MM.1S (cell line): ENCODE results near the gene CASZ1.

Experiments used
- DNase-seq: peaks from one replicate; pipeline ENCODE4 v3.0.0-alpha.2; 2015
- H2AFZ ChIP-seq: fragments of 300-600 bp; sonication (generic); 2 replicates; pipeline ENCODE4 v1.6.0; 2016; ENCODE audit warnings: antibody characterized with exemption, low read length
- H3F3A ChIP-seq: fragments of 300-600 bp; sonication (generic); 2 replicates; pipeline ENCODE4 v1.6.1; 2016; ENCODE audit warnings: mild to moderate bottlenecking, antibody characterized with exemption, low read length, moderate library complexity, mixed read lengths; ENCODE audit not compliant: insufficient read depth
- H3K27ac ChIP-seq: fragments of 300-600 bp; sonication (generic); 2 replicates; pipeline ENCODE4 v1.5.1; 2016; ENCODE audit warnings: mild to moderate bottlenecking, low read length
- H3K27me3 ChIP-seq: fragments of 300-600 bp; sonication (generic); replicated peaks from 2 replicates; pipeline ENCODE4 v1.6.0; 2016; ENCODE audit warnings: low read length; ENCODE audit not compliant: insufficient read depth
- H3K36me3 ChIP-seq: fragments of 300-600 bp; sonication (generic); replicated peaks from 2 replicates; pipeline ENCODE4 v1.6.1; 2016; ENCODE audit warnings: mild to moderate bottlenecking, low read length, mixed read lengths; ENCODE audit not compliant: insufficient read depth
- H3K4me1 ChIP-seq: fragments of 300-600 bp; sonication (generic); 2 replicates; pipeline ENCODE4 v1.6.1; 2016; ENCODE audit warnings: low read length, mixed read lengths
- H3K4me2 ChIP-seq: fragments of 300-600 bp; sonication (generic); 2 replicates; pipeline ENCODE4 v1.6.0; 2016; ENCODE audit warnings: low read depth, low read length
- H3K4me3 ChIP-seq: fragments of 300-600 bp; sonication (generic); 2 replicates; pipeline ENCODE4 v1.5.1; 2016; ENCODE audit warnings: low read length, mixed read lengths
- H3K79me2 ChIP-seq: fragments of 300-600 bp; sonication (generic); 2 replicates; pipeline ENCODE4 v1.6.1; 2016; ENCODE audit warnings: mixed run types, low read length, mixed read lengths
- H3K9ac ChIP-seq: fragments of 300-600 bp; sonication (generic); 2 replicates; pipeline ENCODE4 v1.6.1; 2016; ENCODE audit warnings: low read length, mixed read lengths
- H3K9me2 ChIP-seq: fragments of 300-600 bp; sonication (generic); replicated peaks from 2 replicates; pipeline ENCODE4 v1.6.1; 2016; ENCODE audit warnings: mild to moderate bottlenecking, low read length, mixed read lengths; ENCODE audit not compliant: insufficient read depth
- H3K9me3 ChIP-seq: fragments of 300-600 bp; sonication (generic); replicated peaks from 2 replicates; pipeline ENCODE4 v1.6.1; 2016; ENCODE audit warnings: mild to moderate bottlenecking, low read length, mixed read lengths; ENCODE audit not compliant: insufficient read depth
- H4K20me1 ChIP-seq: fragments of 300-600 bp; sonication (generic); 2 replicates; pipeline ENCODE4 v1.6.1; 2016; ENCODE audit warnings: mild to moderate bottlenecking, low read length, moderate library complexity, mixed read lengths; ENCODE audit not compliant: insufficient read depth
- EZH2 ChIP-seq: fragments of 300-600 bp; sonication (generic); optimal IDR thresholded peaks from 2 replicates; pipeline ENCODE3; 2017; ENCODE audit warnings: low read depth, mild to moderate bottlenecking, antibody characterized with exemption, low read length, mixed read lengths
- EZH2phosphoT487 ChIP-seq: fragments of 300-600 bp; sonication (generic); IDR thresholded peaks from 2 replicates; pipeline ENCODE4 v1.6.1; 2018; ENCODE audit warnings: antibody characterized with exemption, low read length
- TF ChIP-seq, protein P1 (sequence below): fragments of 300-600 bp; sonication (generic); IDR thresholded peaks from 2 replicates; pipeline ENCODE4 v1.5.1; 2016; ENCODE audit warnings: antibody characterized with exemption, low read length, mixed read lengths

Gene CASZ1

DNA sequence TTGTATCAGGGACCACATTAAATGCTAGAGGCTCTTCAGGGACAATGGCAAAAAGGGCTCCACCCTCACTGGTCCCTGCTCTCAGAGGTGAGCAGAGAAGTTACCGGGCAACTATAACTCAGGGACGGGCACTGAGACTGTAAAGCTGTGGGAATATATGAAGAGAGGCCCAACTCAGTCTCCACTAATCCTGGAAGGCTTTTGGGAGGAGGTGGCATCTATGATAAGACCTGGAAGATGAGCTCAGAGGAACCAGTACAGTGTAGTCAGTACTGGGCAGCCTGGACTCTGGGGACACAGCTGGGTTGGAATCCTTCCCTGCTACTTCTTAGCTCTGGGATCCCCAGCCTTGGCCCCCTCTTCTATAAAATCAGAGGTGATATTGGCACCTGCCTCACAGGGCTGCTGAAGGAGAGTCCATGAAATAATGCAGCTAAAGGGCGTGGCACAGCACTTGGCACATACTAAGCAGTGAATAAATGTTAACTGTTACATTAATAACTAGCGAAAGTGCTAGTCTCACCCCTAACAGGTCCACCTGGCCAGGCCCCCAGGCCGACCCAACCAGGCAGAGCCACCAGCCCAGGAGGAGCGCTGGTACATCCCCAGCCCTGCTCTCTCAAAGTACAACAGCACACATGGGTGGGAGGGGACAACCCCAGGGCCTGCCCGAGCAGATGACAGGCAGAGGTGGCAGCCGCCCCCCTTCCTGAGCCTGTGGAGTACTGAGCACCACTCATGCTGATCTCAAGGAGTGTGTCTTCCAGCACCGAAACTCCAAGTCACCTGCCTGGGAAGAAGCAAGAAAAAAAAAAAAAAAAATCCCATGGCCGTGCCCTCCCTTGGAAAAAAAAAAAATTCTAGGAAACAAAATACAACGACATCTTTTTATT lies 62.7 kb downstream of the CASZ1 start:
- Histone ChIP-seq H3K79me2 (no peaks in the 10 kb centered on the region), H3K9me3 (no peaks in the 10 kb centered on the region), H3K9me2 (no peaks in the 10 kb centered on the region), H3K36me3 (no peaks in the 10 kb centered on the region), H4K20me1 (no peaks in the 10 kb centered on the region), H3K27me3 (peaks cover 97% of the 10 kb centered on the region), H3K27ac (no peak overlapping the region), H3K4me2 (no peak overlapping the region), H2AFZ (no peak overlapping the region), H3K4me1 (no peaks in the 10 kb centered on the region), H3K9ac (no peak overlapping the region), H3K4me3 (no peak overlapping the region), H3F3A (no peaks in the 10 kb centered on the region)
- TF ChIP-seq EZH2: no peak
- TF ChIP-seq, protein P1, sequence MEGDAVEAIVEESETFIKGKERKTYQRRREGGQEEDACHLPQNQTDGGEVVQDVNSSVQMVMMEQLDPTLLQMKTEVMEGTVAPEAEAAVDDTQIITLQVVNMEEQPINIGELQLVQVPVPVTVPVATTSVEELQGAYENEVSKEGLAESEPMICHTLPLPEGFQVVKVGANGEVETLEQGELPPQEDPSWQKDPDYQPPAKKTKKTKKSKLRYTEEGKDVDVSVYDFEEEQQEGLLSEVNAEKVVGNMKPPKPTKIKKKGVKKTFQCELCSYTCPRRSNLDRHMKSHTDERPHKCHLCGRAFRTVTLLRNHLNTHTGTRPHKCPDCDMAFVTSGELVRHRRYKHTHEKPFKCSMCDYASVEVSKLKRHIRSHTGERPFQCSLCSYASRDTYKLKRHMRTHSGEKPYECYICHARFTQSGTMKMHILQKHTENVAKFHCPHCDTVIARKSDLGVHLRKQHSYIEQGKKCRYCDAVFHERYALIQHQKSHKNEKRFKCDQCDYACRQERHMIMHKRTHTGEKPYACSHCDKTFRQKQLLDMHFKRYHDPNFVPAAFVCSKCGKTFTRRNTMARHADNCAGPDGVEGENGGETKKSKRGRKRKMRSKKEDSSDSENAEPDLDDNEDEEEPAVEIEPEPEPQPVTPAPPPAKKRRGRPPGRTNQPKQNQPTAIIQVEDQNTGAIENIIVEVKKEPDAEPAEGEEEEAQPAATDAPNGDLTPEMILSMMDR: no peak
- no peak for TF ChIP-seq EZH2phosphoT487
- DNase-seq: no peak

DNA sequence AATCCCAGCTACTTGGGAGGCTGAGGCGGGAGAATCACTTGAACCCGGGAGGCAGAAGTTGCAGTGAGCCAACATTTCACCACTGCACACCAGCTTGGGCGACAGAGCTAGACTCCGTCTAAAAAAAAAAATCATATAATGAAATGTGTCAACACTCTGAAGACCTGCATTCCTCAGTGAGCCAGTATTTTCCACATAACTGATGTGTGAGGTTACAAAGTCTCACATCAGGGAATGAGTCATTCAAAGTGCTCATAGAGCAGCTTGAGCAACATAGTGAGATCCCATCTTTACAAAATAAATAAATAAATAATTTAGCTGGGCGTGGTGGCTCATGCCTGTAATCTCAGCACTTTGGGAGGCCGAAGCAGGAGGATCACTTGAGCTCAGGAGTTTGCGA lies 65.5 kb downstream of the CASZ1 start:
- Histone ChIP-seq H3F3A (no peaks in the 10 kb centered on the region), H3K4me3 (no peak overlapping the region), H3K79me2 (no peaks in the 10 kb centered on the region), H4K20me1 (no peaks in the 10 kb centered on the region), H3K36me3 (no peaks in the 10 kb centered on the region), H3K27ac (no peak overlapping the region), H3K4me2 (no peak overlapping the region), H3K4me1 (no peaks in the 10 kb centered on the region), H3K9ac (no peak overlapping the region), H3K27me3 (peaks cover 97% of the 10 kb centered on the region), H3K9me2 (no peaks in the 10 kb centered on the region), H2AFZ (no peak overlapping the region), H3K9me3 (no peaks in the 10 kb centered on the region)
- DNase-seq: no peak
- no peak for TF ChIP-seq EZH2phosphoT487
- TF ChIP-seq EZH2: no peak
- TF ChIP-seq, protein P1: no peak

DNA sequence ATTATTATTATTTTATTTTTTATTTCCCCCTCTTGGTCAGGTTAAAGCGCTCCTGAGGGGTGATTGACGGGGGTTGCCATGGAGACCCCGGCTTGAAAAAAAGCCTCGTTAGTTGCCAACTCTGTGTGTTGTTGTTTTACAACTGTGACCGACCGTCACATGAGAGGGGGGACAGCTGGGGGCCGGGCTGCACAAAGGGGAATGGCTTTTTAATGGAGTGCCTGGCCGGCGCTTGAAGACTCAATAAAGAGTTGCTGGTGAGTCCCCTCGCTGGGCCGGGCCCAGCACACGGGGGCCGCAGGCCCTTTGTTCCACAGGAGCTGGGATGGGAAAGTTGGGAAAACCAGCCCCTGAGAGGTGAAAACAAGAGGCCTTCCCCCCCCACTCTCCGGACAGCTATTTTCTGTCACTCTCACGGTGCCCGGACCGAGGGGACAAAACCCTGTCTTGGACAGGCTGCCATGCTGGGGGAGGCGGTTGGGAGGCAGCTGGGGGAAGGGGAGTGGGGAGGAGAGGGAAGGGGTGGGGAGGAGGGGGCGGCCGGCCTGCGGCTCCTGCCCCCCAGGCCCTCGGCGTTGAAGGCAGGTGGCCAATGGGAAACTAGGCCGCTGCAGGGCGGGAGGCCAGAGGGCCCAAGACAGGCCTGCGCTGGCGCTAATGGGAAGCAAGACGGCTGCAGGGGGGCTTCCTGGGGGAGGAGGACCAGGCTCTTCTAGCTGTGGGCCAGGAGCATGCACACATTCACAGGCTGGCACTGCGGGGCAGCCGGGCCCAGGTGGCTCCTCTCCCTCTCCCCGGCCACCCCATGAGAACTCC lies 67.6 kb downstream of the CASZ1 start:
- Histone ChIP-seq H3K4me2 (no peak overlapping the region), H4K20me1 (no peaks in the 10 kb centered on the region), H3K36me3 (no peaks in the 10 kb centered on the region), H3K9ac (no peak overlapping the region), H3K9me3 (no peaks in the 10 kb centered on the region), H3K27me3 (peaks cover 96% of the 10 kb centered on the region), H3K79me2 (no peaks in the 10 kb centered on the region), H2AFZ (no peak overlapping the region), H3K4me1 (no peaks in the 10 kb centered on the region), H3K4me3 (no peak overlapping the region), H3K9me2 (no peaks in the 10 kb centered on the region), H3K27ac (no peak overlapping the region), H3F3A (no peaks in the 10 kb centered on the region)
- DNase-seq: no peak
- TF ChIP-seq EZH2phosphoT487 (no peak), EZH2 (no peak)
- TF ChIP-seq, protein P1: no peak
